WI38 (cell line): ENCODE measurements around the gene FBXL4.

Source experiments
- H3K4me3 ChIP-seq: 2 replicates; pipeline ENCODE4 v1.5.1; 2011; ENCODE audit warnings: low read depth, mild to moderate bottlenecking, control low read depth, low read length
- TF ChIP-seq, protein P1 (sequence below): IDR thresholded peaks from 2 replicates; pipeline ENCODE4 v1.5.1; 2012; ENCODE audit warnings: low read depth, mild to moderate bottlenecking, control low read depth, low read length

The FBXL4 gene

DNA sequence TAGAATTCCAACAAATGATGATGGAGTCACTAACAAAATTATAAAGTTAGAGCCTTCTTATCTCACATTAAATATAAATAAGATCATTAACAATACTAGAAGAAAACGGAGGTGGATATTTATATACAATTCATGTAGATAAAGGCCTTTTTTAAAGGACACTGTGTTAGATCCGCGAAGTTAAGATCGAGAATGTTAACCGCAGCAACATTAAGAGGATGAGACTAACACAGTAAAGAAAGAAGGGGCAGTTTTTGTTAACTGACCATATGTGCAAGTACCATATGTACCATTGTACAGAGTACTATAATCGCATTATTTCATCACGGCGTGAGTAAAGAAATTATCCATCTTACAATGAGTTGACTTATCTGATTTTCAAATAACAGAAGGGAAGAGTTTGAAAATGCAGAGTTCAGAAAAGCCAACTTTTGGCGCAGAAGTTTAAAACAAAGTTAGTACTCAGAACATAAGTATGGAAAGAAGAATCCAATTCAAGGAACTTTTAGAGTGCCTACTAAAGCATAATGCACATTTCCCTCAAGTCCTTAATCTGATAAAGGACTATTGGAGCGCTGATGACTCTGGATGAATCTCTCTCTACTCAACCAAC lies 1.4 kb downstream of the FBXL4 start:
- TF ChIP-seq, protein P1, sequence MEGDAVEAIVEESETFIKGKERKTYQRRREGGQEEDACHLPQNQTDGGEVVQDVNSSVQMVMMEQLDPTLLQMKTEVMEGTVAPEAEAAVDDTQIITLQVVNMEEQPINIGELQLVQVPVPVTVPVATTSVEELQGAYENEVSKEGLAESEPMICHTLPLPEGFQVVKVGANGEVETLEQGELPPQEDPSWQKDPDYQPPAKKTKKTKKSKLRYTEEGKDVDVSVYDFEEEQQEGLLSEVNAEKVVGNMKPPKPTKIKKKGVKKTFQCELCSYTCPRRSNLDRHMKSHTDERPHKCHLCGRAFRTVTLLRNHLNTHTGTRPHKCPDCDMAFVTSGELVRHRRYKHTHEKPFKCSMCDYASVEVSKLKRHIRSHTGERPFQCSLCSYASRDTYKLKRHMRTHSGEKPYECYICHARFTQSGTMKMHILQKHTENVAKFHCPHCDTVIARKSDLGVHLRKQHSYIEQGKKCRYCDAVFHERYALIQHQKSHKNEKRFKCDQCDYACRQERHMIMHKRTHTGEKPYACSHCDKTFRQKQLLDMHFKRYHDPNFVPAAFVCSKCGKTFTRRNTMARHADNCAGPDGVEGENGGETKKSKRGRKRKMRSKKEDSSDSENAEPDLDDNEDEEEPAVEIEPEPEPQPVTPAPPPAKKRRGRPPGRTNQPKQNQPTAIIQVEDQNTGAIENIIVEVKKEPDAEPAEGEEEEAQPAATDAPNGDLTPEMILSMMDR = no peak
- peak overlapping the region; percentile 71 for H3K4me3 ChIP-seq

DNA sequence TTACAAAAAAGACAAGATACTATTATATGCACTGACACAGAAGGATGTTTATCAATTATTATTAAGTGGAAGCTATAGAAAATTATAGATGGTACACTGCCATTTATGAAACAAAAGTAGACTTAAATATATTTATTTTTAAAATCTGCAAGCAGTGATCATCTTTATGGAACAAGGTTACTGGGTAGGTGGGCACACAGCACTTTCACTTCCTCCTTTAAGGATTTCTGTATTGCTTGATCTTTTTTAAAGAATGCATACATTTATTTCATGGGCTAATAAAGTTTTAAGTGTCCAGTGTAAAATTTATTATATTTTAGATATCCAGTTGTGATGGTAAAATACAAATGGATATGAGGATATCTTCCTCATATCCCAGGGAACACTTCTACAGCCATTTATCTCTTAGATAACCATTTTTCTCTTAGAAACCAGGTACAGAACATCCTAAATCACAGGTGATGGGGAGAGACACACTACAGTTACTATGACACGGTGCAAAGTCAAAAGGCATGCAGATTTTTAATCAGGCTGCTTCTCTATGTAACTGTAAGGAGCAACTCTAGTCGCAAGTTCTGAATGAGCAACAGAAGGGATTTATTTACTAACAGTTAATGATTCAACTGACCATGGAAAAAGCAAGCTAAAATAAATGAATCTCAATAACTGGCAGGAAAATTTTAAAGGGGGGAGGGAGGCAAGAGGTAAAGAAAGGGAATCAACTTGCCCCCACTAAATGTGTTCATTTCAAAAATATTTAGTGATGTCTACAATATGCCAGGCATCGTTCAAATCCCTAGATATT lies 2.2 kb downstream of the FBXL4 start:
- H3K4me3 ChIP-seq = no peak overlapping the region
- TF ChIP-seq, protein P1 = no peak

- TF ChIP-seq, protein P1 = no peak
- no peak overlapping the region for H3K4me3 ChIP-seq
These were observed 3.1 kb downstream of the FBXL4 start for GRCh38 chr6:98944598-98945081.

GRCh38 chr6:98944168-98944567 lies 3.6 kb downstream of the FBXL4 start:
- TF ChIP-seq, protein P1 = no peak
- no peak overlapping the region for H3K4me3 ChIP-seq

GRCh38 chr6:98942263-98942803 lies 5.4 kb downstream of the FBXL4 start:
- TF ChIP-seq, protein P1 = no peak
- H3K4me3 ChIP-seq = no peak overlapping the region

- H3K4me3 ChIP-seq = no peak overlapping the region
- TF ChIP-seq, protein P1 = no peak
These were observed 6.4 kb downstream of the FBXL4 start for GRCh38 chr6:98941319-98941718.

DNA sequence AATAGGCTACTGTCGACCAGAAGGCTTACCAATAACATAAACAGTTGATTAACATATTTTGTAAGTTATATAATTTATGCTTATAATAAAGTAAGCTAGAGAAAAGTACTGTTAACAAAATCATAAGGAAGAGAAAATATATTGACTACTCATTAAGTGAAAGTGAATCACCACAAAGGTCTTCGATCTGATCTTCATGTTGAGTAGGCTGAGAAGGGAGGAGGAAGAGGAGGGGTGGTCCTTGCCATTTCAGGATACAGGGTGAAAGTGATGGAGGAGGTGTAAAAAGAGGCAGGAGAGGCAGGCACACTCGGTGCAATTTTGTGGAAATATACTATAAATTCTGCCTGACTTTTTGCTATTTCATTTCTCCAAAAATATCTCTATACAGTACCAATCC lies 10.4 kb downstream of the FBXL4 start:
- TF ChIP-seq, protein P1 = no peak
- H3K4me3 ChIP-seq = no peak overlapping the region
